HepG2 (cell line): ENCODE results near the gene KLF3. TPM values are rescaled to one million over a fixed set of nuclear protein-coding genes. Genes with fewer than 3 reads are reported as not detected.

Source experiments
- ATAC-seq: fragments of 200-7000 bp; cut with Tn5 transposase; 3 replicates; pipeline ENCODE4 v1.9.1; 2020; ENCODE audit warnings: mild to moderate bottlenecking, moderate library complexity
- BruUV-seq: library from RNA; stranded (reverse); fragments of 400-500 nt; replicated peaks from 2 replicates; lab custom pipeline; 2021; lab: Mats Ljungman, UMichigan
- CTCF ChIA-PET: fragments of 300-600 bp; formaldehyde crosslinking; extraction: SDS; loops from one replicate; lab custom pipeline; 2021; ENCODE audit warnings: low total read pairs, inconsistent platforms, low intra/inter-chr PET ratio; lab: Yijun Ruan, JAX
- POLR2A ChIA-PET: fragments of 350-600 bp; sonication (Branson Sonifier 250); formaldehyde crosslinking; loops from one replicate; lab custom pipeline; 2020; ENCODE audit warnings: antibody characterized with exemption, inconsistent platforms; lab: Yijun Ruan, JAX
- DNase-seq: peaks from one replicate; pipeline ENCODE4 v3.0.0-alpha.2; 2015; ENCODE audit warnings: low spot score
- FAIRE-seq: peaks from 3 replicates; lab custom pipeline; 2011; peaks lifted over from hg19 to GRCh38; lab: Jason Lieb, UNC
- H2AFZ ChIP-seq: one replicate; pipeline ENCODE4 v1.6.1; 2011; ENCODE audit warnings: low read length, inconsistent platforms
- H3K27ac ChIP-seq: fragments of 300-600 bp; 3 replicates; pipeline ENCODE4 v1.8.0; 2011; ENCODE audit warnings: mixed run types, mild to moderate bottlenecking, mixed read lengths, low read length, inconsistent platforms; ENCODE audit not compliant: insufficient read depth; ENCODE audit errors: extremely low read length
- H3K27me3 ChIP-seq, 2 experiments: fragments of 200-600 bp in 1 of 2; 2 replicates in 1 of 2; 3 replicates in 1 of 2; pipeline versions ENCODE4 v1.6.0 to v1.8.0; 2011; ENCODE audit warnings: low read length in 2 of 2, mild to moderate bottlenecking in 2 of 2, moderate library complexity in 2 of 2, inconsistent platforms in 1 of 2; ENCODE audit not compliant: insufficient read depth in 2 of 2, control insufficient read depth in 1 of 2
- H3K36me3 ChIP-seq, 2 experiments: fragments of 200-600 bp in 1 of 2; replicated peaks in 1 of 2; 2 replicates in 1 of 2; 3 replicates in 1 of 2; pipeline versions ENCODE4 v1.5.1 to v1.8.0; 2011; ENCODE audit warnings: low read length in 2 of 2, inconsistent platforms in 1 of 2; ENCODE audit not compliant: insufficient read depth in 2 of 2, control insufficient read depth in 1 of 2
- H3K4me1 ChIP-seq: 2 replicates; pipeline ENCODE4 v1.5.1; 2012; ENCODE audit warnings: low read length, inconsistent platforms; ENCODE audit not compliant: insufficient read depth
- H3K4me2 ChIP-seq: 2 replicates; pipeline ENCODE4 v1.6.0; 2011; ENCODE audit warnings: low read depth, low read length, inconsistent platforms
- H3K4me3 ChIP-seq, 3 experiments: fragments of 200-600 bp in 1 of 3; sonication (generic), shearing (Covaris generic) in 1 of 3; replicated peaks in 1 of 3; 2 replicates each; pipeline ENCODE4 v1.5.1; 2011 to 2016; ENCODE audit warnings: low read length in 3 of 3, inconsistent platforms in 2 of 3, low read depth in 2 of 3, mild to moderate bottlenecking in 2 of 3, control low read depth in 1 of 3, mixed read lengths in 1 of 3; ENCODE audit not compliant: insufficient read depth in 1 of 3
- H3K79me2 ChIP-seq: one replicate; pipeline ENCODE4 v1.6.1; 2011; ENCODE audit warnings: low read length, inconsistent platforms; ENCODE audit not compliant: insufficient read depth
- H3K9ac ChIP-seq: 2 replicates; pipeline ENCODE4 v1.6.0; 2011; ENCODE audit warnings: mild to moderate bottlenecking, low read depth, low read length, inconsistent platforms; ENCODE audit not compliant: insufficient read depth
- H3K9me3 ChIP-seq: 2 replicates; pipeline ENCODE4 v1.5.1; 2012; ENCODE audit warnings: mild to moderate bottlenecking, low read length
- H4K20me1 ChIP-seq: 2 replicates; pipeline ENCODE4 v1.6.0; 2011; ENCODE audit warnings: inconsistent platforms, mild to moderate bottlenecking, low read length, moderate library complexity; ENCODE audit not compliant: insufficient read depth
- MLLT10 ChIP-seq: sonication (generic); formaldehyde crosslinking; IDR thresholded peaks from 2 replicates; pipeline ENCODE4 v1.4.0; 2020; ENCODE audit warnings: missing genetic modification reagents
- MXD3 ChIP-seq: IDR thresholded peaks from 2 replicates; pipeline ENCODE4 v1.6.1; 2016; ENCODE audit warnings: mild to moderate bottlenecking, missing biosample characterization, missing genetic modification reagents
- MZF1 ChIP-seq: sonication (generic); formaldehyde crosslinking; IDR thresholded peaks from 2 replicates; pipeline ENCODE4 v1.8.1; 2023; ENCODE audit warnings: mild to moderate bottlenecking, missing genetic modification reagents, borderline replicate concordance
- SMARCE1 ChIP-seq: fragments of 450-650 bp; IDR thresholded peaks from 2 replicates; pipeline ENCODE4 v1.6.1; 2017; ENCODE audit warnings: borderline replicate concordance
- ZFP41 ChIP-seq: sonication (generic); formaldehyde crosslinking; IDR thresholded peaks from 2 replicates; pipeline ENCODE4 v1.4.0; 2020; ENCODE audit warnings: mild to moderate bottlenecking, missing genetic modification reagents, borderline replicate concordance
- ZFP62 ChIP-seq: sonication (generic); formaldehyde crosslinking; IDR thresholded peaks from 2 replicates; pipeline ENCODE4 v1.4.0; 2020; ENCODE audit warnings: missing genetic modification reagents
- ZNF253 ChIP-seq: sonication (generic); formaldehyde crosslinking; IDR thresholded peaks from 2 replicates; pipeline ENCODE4 v1.8.0; 2022; ENCODE audit warnings: mild to moderate bottlenecking, missing genetic modification reagents, borderline replicate concordance
- ZNF800 ChIP-seq: sonication (generic); formaldehyde crosslinking; IDR thresholded peaks from 2 replicates; pipeline ENCODE4 v1.4.0; 2020; ENCODE audit warnings: missing genetic modification reagents
- WGBS: methylation state at CpG from one replicate; pipeline ENCODE4 v1.1.6; 2017; ENCODE audit warnings: low lambda C conversion rate; 5-methylcytosine and 5-hydroxymethylcytosine counted together
- in situ Hi-C: cut with HindIII; loops from 2 replicates; pipeline ENCODE4 v1.10.0; 2017; ENCODE audit warnings: low pct_unique_long_range_greater_than_20kb; ENCODE audit not compliant: extremely low pct_ligation_motif_present
- intact Hi-C: fragments of 100-400 bp; cut with micrococcal nuclease; formaldehyde crosslinking; loops from one replicate; pipeline ENCODE4 v1.10.0; 2022; ENCODE audit not compliant: unreplicated experiment
- polyA plus RNA-seq, 8 experiments: library from polyadenylated mRNA; depleted of rRNA in 3 of 8; stranded (reverse) in 7 of 8; unstranded in 1 of 8; fragments of >200 nt; fragmentation: Illumina TruSeq in 4 of 8; extraction: Trizol in 4 of 8; gene quantifications; 2 replicates each; pipeline versions ENCODE4 v1.2.1 to v1.2.3, GENCODE V29; 2011 to 2016; ENCODE audit warnings: low read depth in 4 of 8, missing spikeins in 1 of 8, mixed read lengths in 1 of 8; ENCODE audit not compliant: insufficient read depth in 1 of 8
- total RNA-seq, 5 experiments: library from RNA; depleted of rRNA; stranded (reverse); fragments of >200 nt; fragmentation: Illumina TruSeq; extraction: Trizol; gene quantifications; 2 replicates each; pipeline ENCODE4 v1.2.3, GENCODE V29; 2016; ENCODE audit warnings: low read depth in 1 of 5
- TF ChIP-seq, protein P1 (sequence below): sonication (generic); formaldehyde crosslinking; IDR thresholded peaks from 2 replicates; pipeline ENCODE4 v1.4.0; 2020; ENCODE audit warnings: mild to moderate bottlenecking, missing genetic modification reagents

Gene KLF3
- total and polyA plus RNA-seq, 2 of the 13 experiments (the other 11 are each of a cell fraction or from before 2014, with no cell fraction given), result 29.1 to 37.8 TPM

DNA sequence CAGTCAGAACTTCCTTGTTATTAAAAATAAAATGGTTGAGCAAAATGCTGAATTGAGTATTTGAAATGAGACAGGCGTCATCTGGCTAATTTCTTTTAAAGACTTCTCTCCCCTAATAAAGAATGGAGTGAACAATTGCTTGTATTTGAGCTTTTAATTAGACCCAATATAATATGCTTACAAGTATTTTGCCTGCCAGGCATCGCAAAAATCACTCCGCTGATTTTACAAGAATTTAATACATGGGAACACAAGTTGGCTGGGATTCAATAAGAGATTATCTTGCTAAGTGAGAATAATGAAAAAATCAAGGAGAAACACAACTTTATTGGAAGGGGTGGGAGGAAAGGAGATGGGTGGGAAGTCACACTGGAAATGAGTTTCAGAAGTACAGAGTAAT is 52.3 kb downstream of the KLF3 start (continued):
- no peak for TF ChIP-seq ZNF800
- TF ChIP-seq ZFP62 (CRISPR knock-in tag), result no peak
- TF ChIP-seq ZFP41, result no peak
- no peak for TF ChIP-seq MLLT10

- no peak overlapping the region for H3K27ac ChIP-seq
- H3K4me1 ChIP-seq, result no peaks in the 10 kb centered on the region
- H3K9ac ChIP-seq, result no peak overlapping the region
- CTCF ChIA-PET, result no interaction called here
- 36% methylated on average over 5 of the region's 5 CpGs for WGBS
- H3K9me3 ChIP-seq, result peaks cover 4% of the 10 kb centered on the region
- TF ChIP-seq SMARCE1 (no peak), MXD3 (CRISPR knock-in tag) (no peak), ZNF253 (CRISPR knock-in tag) (no peak), MZF1 (CRISPR knock-in tag) (no peak)
- TF ChIP-seq, protein P1, sequence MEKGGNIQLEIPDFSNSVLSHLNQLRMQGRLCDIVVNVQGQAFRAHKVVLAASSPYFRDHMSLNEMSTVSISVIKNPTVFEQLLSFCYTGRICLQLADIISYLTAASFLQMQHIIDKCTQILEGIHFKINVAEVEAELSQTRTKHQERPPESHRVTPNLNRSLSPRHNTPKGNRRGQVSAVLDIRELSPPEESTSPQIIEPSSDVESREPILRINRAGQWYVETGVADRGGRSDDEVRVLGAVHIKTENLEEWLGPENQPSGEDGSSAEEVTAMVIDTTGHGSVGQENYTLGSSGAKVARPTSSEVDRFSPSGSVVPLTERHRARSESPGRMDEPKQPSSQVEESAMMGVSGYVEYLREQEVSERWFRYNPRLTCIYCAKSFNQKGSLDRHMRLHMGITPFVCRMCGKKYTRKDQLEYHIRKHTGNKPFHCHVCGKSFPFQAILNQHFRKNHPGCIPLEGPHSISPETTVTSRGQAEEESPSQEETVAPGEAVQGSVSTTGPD, result no peak
- intact Hi-C loops (no loop called here), in situ Hi-C loops (no loop called here)
- no peaks in the 10 kb centered on the region for H3K27me3 ChIP-seq
- BruUV-seq, result no TSS peak
- no peak overlapping the region for H3K4me3 ChIP-seq
- no peak overlapping the region for H2AFZ ChIP-seq
- no peaks in the 10 kb centered on the region for H3K36me3 ChIP-seq
- H3K79me2 ChIP-seq, result no peaks in the 10 kb centered on the region
- DNase-seq (no peak), FAIRE-seq (no peak), ATAC-seq (no peak)
- POLR2A ChIA-PET, result no interaction called here
- no peak overlapping the region for H3K4me2 ChIP-seq
- no peaks in the 10 kb centered on the region for H4K20me1 ChIP-seq
Measured at GRCh38 chr4:38717604-38718003, 53.6 kb downstream of the KLF3 start.
